ENCODE measurements around the gene GSE1. TPM values are rescaled to one million over a fixed set of nuclear protein-coding genes. Genes with fewer than 3 reads are reported as not detected.

The GSE1 gene
- total and polyA plus RNA-seq, 2 of the 13 experiments (the other 11 are each of a cell fraction or from before 2014, with no cell fraction given), result 16.1 to 31.2 TPM

DNA sequence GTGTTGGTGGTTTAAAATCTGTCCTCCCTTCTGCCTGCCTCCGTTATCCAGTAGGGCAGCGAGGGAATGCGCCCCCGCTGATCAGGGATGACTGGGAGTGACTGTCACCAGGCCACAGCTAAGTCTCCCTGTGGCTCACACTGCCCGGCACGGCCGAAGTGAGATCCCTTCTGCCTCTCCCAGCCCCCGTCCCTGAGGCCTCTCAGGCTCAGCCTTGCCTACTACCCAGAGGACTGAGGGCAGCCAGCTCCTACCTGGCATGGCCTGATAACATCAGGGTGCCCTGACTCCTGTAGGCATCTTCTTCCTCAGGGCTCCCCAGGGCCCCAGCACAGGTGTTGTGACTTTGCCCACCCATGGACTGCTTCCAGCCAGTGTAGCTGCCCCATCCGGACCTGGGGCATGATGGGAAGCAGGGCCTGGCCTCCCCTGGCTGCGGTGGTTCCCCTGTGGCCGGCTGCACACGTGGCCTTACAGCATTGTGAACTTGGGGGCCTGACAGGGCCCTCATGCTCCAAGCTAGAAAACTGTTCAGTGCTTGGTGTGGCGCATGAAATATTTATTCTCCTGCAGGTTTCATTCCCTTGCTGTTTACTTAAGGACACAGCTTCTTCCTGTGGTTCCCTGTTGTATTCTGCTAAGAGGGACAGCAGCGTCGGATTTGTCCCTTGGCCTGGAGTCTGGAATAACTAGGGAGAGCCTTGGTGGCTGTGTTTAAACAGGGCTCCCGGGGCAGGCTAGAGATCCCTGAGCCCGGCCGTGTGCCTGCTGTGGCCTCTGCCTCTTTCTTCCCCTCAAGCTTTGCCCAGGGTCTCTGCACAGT is 45.6 kb downstream of the GSE1 start (continued):
- TF ChIP-seq, protein P1, sequence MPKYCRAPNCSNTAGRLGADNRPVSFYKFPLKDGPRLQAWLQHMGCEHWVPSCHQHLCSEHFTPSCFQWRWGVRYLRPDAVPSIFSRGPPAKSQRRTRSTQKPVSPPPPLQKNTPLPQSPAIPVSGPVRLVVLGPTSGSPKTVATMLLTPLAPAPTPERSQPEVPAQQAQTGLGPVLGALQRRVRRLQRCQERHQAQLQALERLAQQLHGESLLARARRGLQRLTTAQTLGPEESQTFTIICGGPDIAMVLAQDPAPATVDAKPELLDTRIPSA (CRISPR knock-in tag; IDR thresholded peaks at IDR 0.05; ENCODE audit: borderline replicate concordance), result no peak
- TF ChIP-seq ZNF382 (CRISPR knock-in tag; IDR thresholded peaks at IDR 0.05; ENCODE audit: borderline replicate concordance) (no peak), NR2F6 (IDR thresholded peaks at IDR 0.05) (no peak), NR2F6 (CRISPR knock-in tag; IDR thresholded peaks at IDR 0.05) (no peak)

DNA sequence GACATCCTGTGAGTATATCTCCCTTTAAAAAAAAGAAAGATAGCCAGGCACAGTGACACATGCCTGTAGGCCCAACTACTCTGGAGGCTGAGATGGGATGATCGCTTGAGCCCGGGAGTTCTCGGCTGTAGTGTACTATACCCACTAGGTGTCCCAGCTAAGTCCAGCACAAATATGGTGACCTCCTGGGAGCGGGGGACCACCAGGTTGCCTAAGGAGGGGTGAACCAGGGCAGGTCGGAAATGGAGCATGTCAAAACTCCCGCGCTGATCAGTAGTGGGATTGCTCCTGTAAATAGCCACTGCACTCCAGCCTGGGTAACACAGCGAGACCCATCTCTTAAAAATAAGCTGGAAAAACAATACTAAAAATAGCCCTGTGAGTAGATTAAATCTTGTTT is 46.2 kb downstream of the GSE1 start:
- no peak overlapping the region for H3K4me2 ChIP-seq (ENCODE audit: low read depth, low read length)
- no peak overlapping the region for H2AFZ ChIP-seq (ENCODE audit: low read length)
- POLR2A ChIA-PET, result no interaction called here
- intact Hi-C loops (cut with micrococcal nuclease; ENCODE audit: unreplicated experiment), result no loop called here
- no peak overlapping the region for H3K9ac ChIP-seq (ENCODE audit: insufficient read depth, low read depth, low read length)
- no peaks in the 10 kb centered on the region for H3K9me3 ChIP-seq (ENCODE audit: low read length)
- BruUV-seq (replicated peaks), result no TSS peak
- FAIRE-seq (no peak), ATAC-seq (no peak), DNase-seq (ENCODE audit: low spot score) (no peak)
- in situ Hi-C loops (cut with HindIII; ENCODE audit: extremely low pct_ligation_motif_present, low pct_unique_long_range_greater_than_20kb), result loop anchor here (5.0 kb wide), 1 partner anchor 58 kb away; no protein-coding TSS in a partner anchor
- no peak overlapping the region for H3K4me3 ChIP-seq (replicated peaks in 1 of 3; ENCODE audit: insufficient read depth in 1 of 3, low read depth in 2 of 3, low read length in 3 of 3)
- TF ChIP-seq ZFP1 (CRISPR knock-in tag; IDR thresholded peaks at IDR 0.05) (no peak), JUND (CRISPR knock-in tag; IDR thresholded peaks at IDR 0.05) (no peak), ZNF230 (CRISPR knock-in tag; IDR thresholded peaks at IDR 0.05) (0 out of 2 replicates have a peak, but pooled peaks have one; percentile 48)
- no peaks in the 10 kb centered on the region for H3K4me1 ChIP-seq (ENCODE audit: insufficient read depth, low read length)
- H3K27me3 ChIP-seq (ENCODE audit: control insufficient read depth in 1 of 2, insufficient read depth in 2 of 2, low read length in 2 of 2), result no peaks in the 10 kb centered on the region
- WGBS (ENCODE audit: low lambda C conversion rate), result 95% methylated on average over 8 of the region's 8 CpGs
- CTCF ChIA-PET (ENCODE audit: low intra/inter-chr PET ratio, low total read pairs), result interaction anchor here (1.8 kb wide), 1 partner anchor 58 kb away, joined by 11 read pairs; no protein-coding TSS in a partner anchor
- H3K36me3 ChIP-seq (replicated peaks in 1 of 2; ENCODE audit: control insufficient read depth in 1 of 2, insufficient read depth in 2 of 2, low read length in 2 of 2), result peaks cover 67 to 96% of the 10 kb centered on the region in 2 experiments
- H3K79me2 ChIP-seq (ENCODE audit: insufficient read depth, low read length), result no peaks in the 10 kb centered on the region
- peaks cover 13% of the 10 kb centered on the region for H4K20me1 ChIP-seq (ENCODE audit: insufficient read depth, low read length)
- H3K27ac ChIP-seq (ENCODE audit: extremely low read length, insufficient read depth, low read length), result no peak overlapping the region
